HepG2 (cell line): ENCODE data around the gene ELN. TPM values are rescaled to one million over a fixed set of nuclear protein-coding genes. Genes with fewer than 3 reads are reported as not detected.

Experiments
- ARID2 ChIP-seq: sonication (generic); formaldehyde crosslinking; IDR thresholded peaks from 2 replicates; pipeline ENCODE4 v1.8.1; 2022; ENCODE audit warnings: mild to moderate bottlenecking, missing genetic modification reagents, borderline replicate concordance
- ATF6 ChIP-seq: sonication (generic); formaldehyde crosslinking; conservative IDR thresholded peaks from 2 replicates; pipeline ENCODE4 v1.4.0; 2020; ENCODE audit warnings: missing genetic modification reagents
- CERS6 ChIP-seq: sonication (generic); formaldehyde crosslinking; IDR thresholded peaks from 2 replicates; pipeline ENCODE4 v1.5.0; 2020; ENCODE audit warnings: missing genetic modification reagents
- CSRNP1 ChIP-seq: sonication (generic); formaldehyde crosslinking; IDR thresholded peaks from 2 replicates; pipeline ENCODE4 v1.8.1; 2023; ENCODE audit warnings: mild to moderate bottlenecking, missing genetic modification reagents
- FOSL1 ChIP-seq: sonication (generic); formaldehyde crosslinking; IDR thresholded peaks from 2 replicates; pipeline ENCODE4 v1.9.0; 2021; ENCODE audit warnings: missing genetic modification reagents, borderline replicate concordance
- GATAD2A ChIP-seq: IDR thresholded peaks from 2 replicates; pipeline ENCODE4 v1.6.1; 2016
- GLI4 ChIP-seq: sonication (generic); formaldehyde crosslinking; IDR thresholded peaks from 2 replicates; pipeline ENCODE4 v1.5.1; 2020; ENCODE audit warnings: missing genetic modification reagents, mild to moderate bottlenecking, moderate library complexity, borderline replicate concordance
- HDAC1 ChIP-seq: sonication (generic); formaldehyde crosslinking; IDR thresholded peaks from 2 replicates; pipeline ENCODE4 v1.5.1; 2020; ENCODE audit warnings: mild to moderate bottlenecking, missing genetic modification reagents
- KLF15 ChIP-seq: sonication (generic); formaldehyde crosslinking; IDR thresholded peaks from 2 replicates; pipeline ENCODE4 v1.8.1; 2023; ENCODE audit warnings: borderline replicate concordance, mild to moderate bottlenecking, inconsistent platforms, missing genetic modification reagents, mixed read lengths
- MATR3 ChIP-seq: sonication (generic); formaldehyde crosslinking; IDR thresholded peaks from 2 replicates; pipeline ENCODE4 v1.4.0; 2020; ENCODE audit warnings: missing genetic modification reagents
- MTF1 ChIP-seq: sonication (generic); formaldehyde crosslinking; IDR thresholded peaks from 2 replicates; pipeline ENCODE4 v1.5.0; 2020; ENCODE audit warnings: missing genetic modification reagents
- PHF5A ChIP-seq: IDR thresholded peaks from one replicate; pipeline ENCODE4 v1.6.1; 2018; ENCODE audit warnings: low read depth, missing genetic modification reagents; ENCODE audit not compliant: unreplicated experiment
- SAP130 ChIP-seq: IDR thresholded peaks from 2 replicates; pipeline ENCODE4 v1.6.1; 2016; ENCODE audit warnings: low read depth
- SMARCE1 ChIP-seq: fragments of 450-650 bp; IDR thresholded peaks from 2 replicates; pipeline ENCODE4 v1.6.1; 2017; ENCODE audit warnings: borderline replicate concordance
- SP2 ChIP-seq: sonication (generic); formaldehyde crosslinking; IDR thresholded peaks from 2 replicates; pipeline ENCODE4 v1.5.1; 2020; ENCODE audit warnings: mild to moderate bottlenecking, missing genetic modification reagents
- TCF12 ChIP-seq, 2 experiments: fragments of 450-650 bp in 1 of 2; sonication (generic) in 1 of 2; formaldehyde crosslinking in 1 of 2; IDR thresholded peaks; 2 replicates each; pipeline versions ENCODE4 v1.6.1 to v1.8.0; 2017 to 2022; ENCODE audit warnings: antibody characterized with exemption in 1 of 2, mild to moderate bottlenecking in 1 of 2, missing genetic modification reagents in 1 of 2, moderate library complexity in 1 of 2
- THYN1 ChIP-seq: sonication (generic); formaldehyde crosslinking; IDR thresholded peaks from 2 replicates; pipeline ENCODE4 v1.8.1; 2023; ENCODE audit warnings: low read depth, mild to moderate bottlenecking, moderate library complexity, missing genetic modification reagents, borderline replicate concordance
- TSC22D2 ChIP-seq: sonication (generic); formaldehyde crosslinking; IDR thresholded peaks from 2 replicates; pipeline ENCODE4 v1.5.1; 2020; ENCODE audit warnings: missing genetic modification reagents, mild to moderate bottlenecking, borderline replicate concordance
- ZNF275 ChIP-seq: sonication (generic); formaldehyde crosslinking; IDR thresholded peaks from 2 replicates; pipeline ENCODE4 v1.8.0; 2022; ENCODE audit warnings: missing genetic modification reagents, mild to moderate bottlenecking, inconsistent platforms, borderline replicate concordance
- ZNF331 ChIP-seq: sonication (generic); formaldehyde crosslinking; IDR thresholded peaks from 2 replicates; pipeline ENCODE4 v1.4.0; 2020; ENCODE audit warnings: missing genetic modification reagents
- ZNF382 ChIP-seq: sonication (generic); formaldehyde crosslinking; IDR thresholded peaks from 2 replicates; pipeline ENCODE4 v1.5.0; 2020; ENCODE audit warnings: missing genetic modification reagents, mild to moderate bottlenecking, borderline replicate concordance
- ZNF468 ChIP-seq: sonication (generic); formaldehyde crosslinking; IDR thresholded peaks from 2 replicates; pipeline ENCODE4 v1.8.0; 2022; ENCODE audit warnings: mild to moderate bottlenecking, moderate library complexity, missing genetic modification reagents
- ZNF576 ChIP-seq: sonication (generic); formaldehyde crosslinking; IDR thresholded peaks from 2 replicates; pipeline ENCODE4 v1.4.0; 2020; ENCODE audit warnings: mild to moderate bottlenecking, missing genetic modification reagents
- ZNF773 ChIP-seq: sonication (generic); formaldehyde crosslinking; IDR thresholded peaks from 2 replicates; pipeline ENCODE4 v1.4.0; 2020; ENCODE audit warnings: missing genetic modification reagents, borderline replicate concordance
- polyA plus RNA-seq, 8 experiments: library from polyadenylated mRNA; depleted of rRNA in 3 of 8; stranded (reverse) in 7 of 8; unstranded in 1 of 8; fragments of >200 nt; fragmentation: Illumina TruSeq in 4 of 8; extraction: Trizol in 4 of 8; gene quantifications; 2 replicates each; pipeline versions ENCODE4 v1.2.1 to v1.2.3, GENCODE V29; 2011 to 2016; ENCODE audit warnings: low read depth in 4 of 8, missing spikeins in 1 of 8, mixed read lengths in 1 of 8; ENCODE audit not compliant: insufficient read depth in 1 of 8
- total RNA-seq, 5 experiments: library from RNA; depleted of rRNA; stranded (reverse); fragments of >200 nt; fragmentation: Illumina TruSeq; extraction: Trizol; gene quantifications; 2 replicates each; pipeline ENCODE4 v1.2.3, GENCODE V29; 2016; ENCODE audit warnings: low read depth in 1 of 5

Gene ELN
- total and polyA plus RNA-seq, 2 of the 13 experiments (the other 11 are each of a cell fraction or from before 2014, with no cell fraction given) = 0.15 to 0.37 TPM

GRCh38 chr7:73978661-73979563, 49.1 kb upstream of the ELN start (continued):
- TF ChIP-seq CSRNP1 (CRISPR knock-in tag) = no peak
- TF ChIP-seq THYN1 (CRISPR knock-in tag) = no peak
- peak; percentile 53 for TF ChIP-seq SAP130
- no peak for TF ChIP-seq ZNF576 (CRISPR knock-in tag)
- TF ChIP-seq KLF15 (CRISPR knock-in tag) = no peak
- no peak for TF ChIP-seq ZNF382 (CRISPR knock-in tag)
- TF ChIP-seq PHF5A (CRISPR knock-in tag) = no peak
- TF ChIP-seq GLI4 (CRISPR knock-in tag) = no peak
- TF ChIP-seq MATR3 (CRISPR knock-in tag) = no peak
- TF ChIP-seq ARID2 (CRISPR knock-in tag) = no peak
- TF ChIP-seq FOSL1 = no peak
- no peak for TF ChIP-seq MTF1
- no peak for TF ChIP-seq SMARCE1
- TF ChIP-seq SP2 (CRISPR knock-in tag) = no peak
- TF ChIP-seq ATF6 (CRISPR knock-in tag) = no peak
- TF ChIP-seq ZNF275 (CRISPR knock-in tag) = no peak
- TF ChIP-seq HDAC1 (CRISPR knock-in tag) = peak; percentile 38; the same call in 1 of the 2 replicates
- TF ChIP-seq TCF12 (IDR thresholded peaks at IDR 0.05) = no peak
- no peak for TF ChIP-seq TCF12 (CRISPR knock-in tag; IDR thresholded peaks at IDR 0.05)
- TF ChIP-seq GATAD2A (CRISPR knock-in tag) = peak; percentile 66
- TF ChIP-seq ZNF773 (CRISPR knock-in tag) = no peak
- TF ChIP-seq TSC22D2 (CRISPR knock-in tag) = no peak
- TF ChIP-seq CERS6 (CRISPR knock-in tag) = no peak
- no peak for TF ChIP-seq ZNF468 (CRISPR knock-in tag)
- peak; percentile 89; the same call in 1 of the 2 replicates for TF ChIP-seq ZNF331 (CRISPR knock-in tag)
